GM12891 (cell line): Measurements from ENCODE around the gene SMIM17.

Source experiments
- PAX5 ChIP-seq: IDR thresholded peaks from 2 replicates; pipeline ENCODE4 v1.6.1; 2011; ENCODE audit warnings: low read length, moderate library complexity, mild to moderate bottlenecking; ENCODE audit not compliant: insufficient read depth, severe bottlenecking
- POLR2A ChIP-seq: IDR thresholded peaks from 2 replicates; pipeline ENCODE4 v1.6.1; 2011; ENCODE audit warnings: low read depth, low read length, control low read depth
- POLR2AphosphoS5 ChIP-seq: IDR thresholded peaks from 2 replicates; pipeline ENCODE4 v1.6.1; 2011; ENCODE audit warnings: low read depth, low read length, control low read depth
- POU2F2 ChIP-seq: IDR thresholded peaks from 2 replicates; pipeline ENCODE4 v1.6.1; 2011; ENCODE audit warnings: low read depth, mild to moderate bottlenecking, control low read depth, low read length, moderate library complexity
- SPI1 ChIP-seq: IDR thresholded peaks from 2 replicates; pipeline ENCODE4 v1.6.1; 2011; ENCODE audit warnings: low read depth, low read length, control low read depth
- TAF1 ChIP-seq: IDR thresholded peaks from 2 replicates; pipeline ENCODE4 v1.6.1; 2011; ENCODE audit warnings: low read depth, low read length, control low read depth

DNA sequence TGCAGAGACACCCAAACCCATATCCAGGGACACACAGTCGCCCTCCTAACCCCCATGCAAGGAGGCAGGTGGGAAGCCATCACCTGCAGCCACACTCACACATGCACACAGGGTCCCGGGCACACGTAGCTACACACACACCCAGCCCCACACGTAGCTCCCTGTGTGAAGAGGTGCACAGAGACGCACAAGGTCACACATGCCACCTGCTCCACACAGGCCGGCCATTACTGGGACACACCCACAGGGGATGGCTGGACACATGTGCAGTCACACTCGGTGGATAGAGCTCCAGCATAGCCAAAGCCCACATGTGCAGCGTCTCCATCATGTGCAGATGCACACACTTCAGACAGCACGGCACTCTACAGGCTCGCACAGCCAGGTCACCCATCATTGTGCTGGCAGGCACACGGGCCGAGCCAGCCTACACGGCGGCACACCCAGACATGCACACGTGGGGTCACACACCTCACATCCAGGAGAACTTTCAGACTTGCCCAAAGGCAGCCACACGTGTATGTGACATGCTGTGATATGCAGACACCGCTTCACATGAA is 27.5 kb downstream of the SMIM17 start:
- no peak for TF ChIP-seq TAF1
- TF ChIP-seq POLR2AphosphoS5 = no peak
- no peak for TF ChIP-seq PAX5
- no peak for TF ChIP-seq POLR2A
- TF ChIP-seq SPI1 = no peak
- TF ChIP-seq POU2F2 = no peak
